GM12878 (cell line): ENCODE data around the gene SHROOM4. TPM values are rescaled to one million over a fixed set of nuclear protein-coding genes. Genes with fewer than 3 reads are reported as not detected.

ENCODE experiments used
- ATAC-seq: fragments of 200-7000 bp; cut with Tn5 transposase; 3 replicates; pipeline ENCODE4 v1.9.1; 2020; ENCODE audit warnings: mild to moderate bottlenecking, moderate library complexity
- BruUV-seq: library from RNA; stranded (reverse); fragments of 400-500 nt; replicated peaks from 2 replicates; lab custom pipeline; 2021; lab: Mats Ljungman, UMichigan
- CTCF ChIA-PET: fragments of 300-600 bp; sonication (Branson Sonifier 250); formaldehyde crosslinking; extraction: SDS; loops from one replicate; lab custom pipeline; 2021; ENCODE audit warnings: inconsistent platforms; lab: Yijun Ruan, JAX
- POLR2A ChIA-PET: fragments of 350-600 bp; formaldehyde crosslinking; extraction: SDS; loops from one replicate; lab custom pipeline; 2021; ENCODE audit warnings: inconsistent platforms; lab: Charles Lee
- RAD21 ChIA-PET: fragments of 300-600 bp; sonication (Branson Sonifier 250); formaldehyde crosslinking; loops from one replicate; lab custom pipeline; 2023; ENCODE audit warnings: antibody characterized with exemption; ENCODE audit not compliant: unreplicated experiment; lab: Charles Lee
- SMC1A ChIA-PET: fragments of 300-600 bp; sonication (Branson Sonifier 250); formaldehyde crosslinking; loops from one replicate; lab custom pipeline; 2023; ENCODE audit not compliant: unreplicated experiment, uncharacterized antibody; lab: Charles Lee
- DNase-seq: peaks from one replicate; pipeline ENCODE4 v3.0.0-alpha.2; 2011; ENCODE audit warnings: low read depth, low spot score
- FAIRE-seq: peaks from 3 replicates; lab custom pipeline; 2011; peaks lifted over from hg19 to GRCh38; lab: Jason Lieb, UNC
- H2AFZ ChIP-seq: 2 replicates; pipeline ENCODE4 v1.6.0; 2011; ENCODE audit warnings: low read depth, low read length, control low read depth; ENCODE audit not compliant: control insufficient read depth
- H3K27ac ChIP-seq: 2 replicates; pipeline ENCODE4 v1.5.1; 2011; ENCODE audit warnings: control low read depth; ENCODE audit not compliant: control insufficient read depth, insufficient read depth
- H3K27me3 ChIP-seq, 2 experiments: replicated peaks in 1 of 2; 2 replicates each; pipeline versions ENCODE4 v1.6.0 to v1.6.1; 2011; ENCODE audit warnings: low read length in 1 of 2; ENCODE audit not compliant: control insufficient read depth in 2 of 2, insufficient read depth in 2 of 2
- H3K36me3 ChIP-seq, 2 experiments: 2 replicates each; pipeline ENCODE4 v1.5.1; 2011; ENCODE audit warnings: low read length in 1 of 2; ENCODE audit not compliant: control insufficient read depth in 2 of 2, insufficient read depth in 2 of 2
- H3K4me1 ChIP-seq: 2 replicates; pipeline ENCODE4 v1.6.1; 2011; ENCODE audit warnings: mild to moderate bottlenecking, low read length, moderate library complexity, mixed read lengths; ENCODE audit not compliant: control insufficient read depth, insufficient read depth
- H3K4me2 ChIP-seq: 2 replicates; pipeline ENCODE4 v1.6.0; 2011; ENCODE audit warnings: control low read depth; ENCODE audit not compliant: control insufficient read depth, insufficient read depth
- H3K4me3 ChIP-seq: fragments of 200-600 bp; sonication (generic); 2 replicates; pipeline ENCODE4 v1.5.1; 2016
- H3K79me2 ChIP-seq: 2 replicates; pipeline ENCODE4 v1.6.0; 2011; ENCODE audit warnings: low read length; ENCODE audit not compliant: control insufficient read depth, insufficient read depth
- H3K9ac ChIP-seq: 2 replicates; pipeline ENCODE4 v1.8.0; 2011; ENCODE audit warnings: low read length, control low read depth, mixed read lengths; ENCODE audit not compliant: control insufficient read depth, insufficient read depth
- H3K9me3 ChIP-seq: replicated peaks from 3 replicates; pipeline ENCODE4 v1.5.1; 2011; ENCODE audit warnings: mild to moderate bottlenecking, low read length; ENCODE audit not compliant: control insufficient read depth, insufficient read depth
- H4K20me1 ChIP-seq: 2 replicates; pipeline ENCODE4 v1.6.0; 2011; ENCODE audit not compliant: control insufficient read depth, insufficient read depth
- BCL3 ChIP-seq: IDR thresholded peaks from 2 replicates; pipeline ENCODE4 v1.6.1; 2011; ENCODE audit warnings: borderline replicate concordance, low read depth, mild to moderate bottlenecking, moderate library complexity, low read length; ENCODE audit not compliant: insufficient read depth, poor library complexity, severe bottlenecking
- CREM ChIP-seq: IDR thresholded peaks from 2 replicates; pipeline ENCODE4 v1.6.1; 2014; ENCODE audit warnings: antibody characterized with exemption, low read depth
- CTCF ChIP-seq, 3 experiments: IDR thresholded peaks in 2 of 3; conservative IDR thresholded peaks in 1 of 3; 2 replicates each; pipeline ENCODE4 v1.5.1; 2011; ENCODE audit warnings: low read depth in 3 of 3, low read length in 3 of 3, mild to moderate bottlenecking in 3 of 3, control low read depth in 2 of 3, moderate library complexity in 2 of 3, inconsistent platforms in 1 of 3, mixed read lengths in 1 of 3; ENCODE audit not compliant: control insufficient read depth in 2 of 3, insufficient read depth in 1 of 3; ENCODE audit errors: extremely low read depth in 1 of 3
- HDAC6 ChIP-seq: fragments of 200-600 bp; sonication (generic); IDR thresholded peaks from one replicate; pipeline ENCODE4 v1.8.0; 2017; ENCODE audit warnings: antibody characterized with exemption; ENCODE audit not compliant: unreplicated experiment
- MTA2 ChIP-seq: fragments of 450-650 bp; IDR thresholded peaks from 2 replicates; pipeline ENCODE4 v1.6.1; 2016; ENCODE audit warnings: low read depth, mild to moderate bottlenecking, moderate library complexity
- MXI1 ChIP-seq: fragments of 150-350 bp; IDR thresholded peaks from 2 replicates; pipeline ENCODE4 v1.6.1; 2011; ENCODE audit warnings: low read depth, mild to moderate bottlenecking, inconsistent platforms, low read length, improper control_type of control experiment
- PKNOX1 ChIP-seq: fragments of 450-650 bp; IDR thresholded peaks from 2 replicates; pipeline ENCODE4 v1.6.1; 2016; ENCODE audit warnings: mild to moderate bottlenecking
- RAD21 ChIP-seq: IDR thresholded peaks from 2 replicates; pipeline ENCODE4 v1.6.1; 2011; ENCODE audit warnings: mild to moderate bottlenecking, low read depth, low read length, moderate library complexity; ENCODE audit not compliant: insufficient read depth
- SMC3 ChIP-seq: IDR thresholded peaks from 2 replicates; pipeline ENCODE4 v1.6.1; 2011; ENCODE audit warnings: low read length, improper control_type of control experiment, borderline replicate concordance
- SREBF1 ChIP-seq: IDR thresholded peaks from 2 replicates; pipeline ENCODE4 v1.6.1; 2012; ENCODE audit warnings: mild to moderate bottlenecking, low read length
- WGBS: methylation state at CpG from one replicate; pipeline ENCODE4 v1.1.6; 2016; ENCODE audit warnings: low lambda C conversion rate; ENCODE audit not compliant: insufficient replicate concordance, insufficient coverage; ENCODE audit errors: missing lambda C conversion rate; 5-methylcytosine and 5-hydroxymethylcytosine counted together
- in situ Hi-C: fragments of 300-500 bp; cut with MboI; formaldehyde crosslinking; loops from 9 replicates; pipeline ENCODE4 v1.14.3; 2018; ENCODE audit warnings: mixed read lengths
- intact Hi-C: fragments of 100-400 bp; cut with micrococcal nuclease; formaldehyde crosslinking; loops from one replicate; pipeline ENCODE4 v1.14.2; 2022; ENCODE audit not compliant: unreplicated experiment
- polyA plus RNA-seq, 11 experiments: library from polyadenylated mRNA; depleted of rRNA in 4 of 11; unstranded in 6 of 11; stranded (reverse) in 5 of 11; fragments of >200 nt; fragmentation: Nextera tagmentation in 4 of 11; fragmentation: Illumina TruSeq in 1 of 11; extraction: Ambion mirVana in 4 of 11; extraction: Trizol in 1 of 11; gene quantifications; 1 replicate in 1 of 11; 2 replicates in 10 of 11; pipeline versions ENCODE4 v1.2.1 to v1.2.3, GENCODE V29; 2011 to 2016; ENCODE audit warnings: inconsistent platforms in 2 of 11, missing spikeins in 2 of 11, low read depth in 1 of 11
- total RNA-seq, 4 experiments: library from RNA; depleted of rRNA in 3 of 4; stranded (reverse); fragments of >200 nt in 3 of 4; fragmentation: Illumina TruSeq in 1 of 4; extraction: Trizol in 1 of 4; gene quantifications; 2 replicates each; pipeline versions ENCODE4 v1.2.1 to v1.2.3, GENCODE V29; 2013 to 2021

The SHROOM4 gene
- total and polyA plus RNA-seq, 10 of the 15 experiments (the other 5 are each of a cell fraction or from before 2014, with no cell fraction given): 0.01 to 0.03 TPM; not detected in 8

- ATAC-seq (no peak), FAIRE-seq (no peak), DNase-seq (no peak)
- H3K9ac ChIP-seq: no peak overlapping the region
- no peaks in the 10 kb centered on the region for H3K4me1 ChIP-seq
- H3K79me2 ChIP-seq: no peaks in the 10 kb centered on the region
- H3K36me3 ChIP-seq: no peaks in the 10 kb centered on the region
- no peak overlapping the region for H3K27ac ChIP-seq
- TF ChIP-seq MXI1 (no peak), HDAC6 (no peak)
- no peak overlapping the region for H3K4me3 ChIP-seq
- SMC1A ChIA-PET: interaction anchor here (1.4 kb wide), 1 partner anchor 237 kb away, joined by 3 read pairs; no protein-coding TSS in a partner anchor
- no peak overlapping the region for H3K4me2 ChIP-seq
- CTCF ChIA-PET: interaction anchor here (2.3 kb wide), 1 partner anchor 10 kb away, joined by 6 read pairs; no protein-coding TSS in a partner anchor
- in situ Hi-C loops (no loop called here), intact Hi-C loops (no loop called here)
- POLR2A ChIA-PET: no interaction called here
- 9% methylated on average over 2 of the region's 2 CpGs for WGBS
- RAD21 ChIA-PET: no interaction called here
- no TSS peak for BruUV-seq
- H3K9me3 ChIP-seq: no peaks in the 10 kb centered on the region
- no peak overlapping the region for H2AFZ ChIP-seq
- H4K20me1 ChIP-seq: no peaks in the 10 kb centered on the region
- H3K27me3 ChIP-seq: no peaks in the 10 kb centered on the region
Observed at GRCh38 chrX:50751091-50751490, 62.9 kb downstream of the SHROOM4 start.

- DNase-seq: no peak
- no peak overlapping the region for H3K4me3 ChIP-seq
- no peaks in the 10 kb centered on the region for H3K27me3 ChIP-seq
- ATAC-seq: peak; percentile 45; the same call in 1 of the 3 replicates
- H3K4me1 ChIP-seq: no peaks in the 10 kb centered on the region
- FAIRE-seq: peak; percentile 13
- RAD21 ChIA-PET: interaction anchor here (1.1 to 1.2 kb wide), 2 partner anchors 241 to 300 kb away, joined by 3 to 5 read pairs; no protein-coding TSS in a partner anchor
- no peaks in the 10 kb centered on the region for H3K79me2 ChIP-seq
- H3K4me2 ChIP-seq: no peak overlapping the region
- H4K20me1 ChIP-seq: no peaks in the 10 kb centered on the region
- no peak overlapping the region for H3K27ac ChIP-seq
- no peaks in the 10 kb centered on the region for H3K36me3 ChIP-seq
- CTCF ChIA-PET: interaction anchor here (0.7 to 4.1 kb wide), 7 partner anchors 12 to 302 kb away, joined by 3 to 15 read pairs (median 4); no protein-coding TSS in a partner anchor
- in situ Hi-C loops (no loop called here), intact Hi-C loops (loop anchor here (1.0 to 2.0 kb wide), 2 partner anchors 156 to 241 kb away; no protein-coding TSS in a partner anchor)
- H2AFZ ChIP-seq: no peak overlapping the region
- POLR2A ChIA-PET: no interaction called here
- H3K9me3 ChIP-seq: no peaks in the 10 kb centered on the region
- BruUV-seq: no TSS peak
- SMC1A ChIA-PET: interaction anchor here (1.9 to 2.2 kb wide), 2 partner anchors 156 to 241 kb away, joined by 5 to 8 read pairs; no protein-coding TSS in a partner anchor
- 36% methylated on average over 1 of the region's 1 CpG for WGBS
- no peak overlapping the region for H3K9ac ChIP-seq
- peak; percentile 57 to 69 (median 68) for TF ChIP-seq CTCF (IDR thresholded peaks at IDR 0.05 in 2 of 3, conservative IDR thresholded peaks at IDR 0.05 in 1 of 3; ENCODE audit: control insufficient read depth in 2 of 3, extremely low read depth in 1 of 3, insufficient read depth in 1 of 3, low read depth in 3 of 3, low read length in 3 of 3)
- peak; percentile 29; the same call in 1 of the 2 replicates for TF ChIP-seq SMC3
- no peak for TF ChIP-seq SREBF1
- no peak for TF ChIP-seq PKNOX1
- TF ChIP-seq BCL3: no peak
- TF ChIP-seq MXI1: no peak
- TF ChIP-seq MTA2: no peak
- peak; percentile 69 for TF ChIP-seq RAD21
- TF ChIP-seq CREM: no peak
Observed at GRCh38 chrX:50747471-50747900, 66.5 kb downstream of the SHROOM4 start.
